Medulla oblongata (tissue), 1 donor: Measurements from ENCODE around the gene NTM.
A peak's percentile ranks its signal among the peaks of the same experiment; 100 is the strongest.

Experiments used
- DNase-seq: peaks from one replicate; pipeline ENCODE4 v3.0.0-alpha.2; 2015; ENCODE audit errors: extremely low spot score

NTM gene

GRCh38 chr11:132111316-132111715 is 740.9 kb downstream of the NTM start:
- DNase-seq: no peak

GRCh38 chr11:132111838-132112237 is 741.4 kb downstream of the NTM start:
- DNase-seq: no peak

DNA sequence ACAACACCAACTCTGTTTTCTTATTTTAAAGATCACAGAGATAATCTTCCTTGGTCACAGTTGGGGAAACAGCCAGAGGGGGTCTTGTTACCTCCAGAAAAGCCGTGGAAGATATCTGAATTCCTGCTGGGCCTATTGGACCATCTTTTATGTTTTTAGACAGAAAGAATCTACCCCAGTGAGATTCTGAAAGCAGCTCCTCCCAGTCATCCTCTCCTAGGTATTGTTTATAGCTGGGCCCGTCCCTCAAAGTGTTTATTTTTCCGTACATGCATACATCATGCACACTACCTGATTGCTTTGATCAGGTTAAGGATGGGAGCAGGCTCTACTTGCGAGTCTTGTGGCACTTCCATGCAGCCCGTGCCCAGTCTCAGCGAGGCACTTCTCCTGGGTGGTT is 742.4 kb downstream of the NTM start:
- no peak for DNase-seq

GRCh38 chr11:132114185-132114584 is 743.8 kb downstream of the NTM start:
- peak; percentile 82 for DNase-seq

GRCh38 chr11:132114743-132115142 is 744.3 kb downstream of the NTM start:
- DNase-seq: no peak

DNA sequence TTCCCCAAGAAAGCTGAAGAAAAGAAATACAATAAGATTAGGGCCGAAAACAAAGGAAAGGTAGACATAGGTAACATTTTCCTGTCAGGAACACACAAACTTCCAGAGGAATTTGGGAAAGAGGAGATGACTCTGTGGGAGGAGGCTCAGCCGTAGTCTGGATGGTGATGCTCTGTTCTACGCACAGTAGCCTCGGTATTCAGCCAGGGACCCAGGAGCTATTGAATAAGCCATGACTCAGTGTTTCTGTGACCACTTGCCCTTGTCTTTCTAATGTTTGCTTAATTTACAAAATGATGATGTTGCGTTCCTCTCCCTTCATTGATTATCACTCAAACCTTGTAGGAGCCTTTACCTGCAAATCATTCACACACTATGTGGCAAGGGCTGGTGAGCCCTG is 745.0 kb downstream of the NTM start:
- DNase-seq: no peak

- DNase-seq: no peak
These were observed 746.1 kb downstream of the NTM start for GRCh38 chr11:132116516-132116915.

DNA sequence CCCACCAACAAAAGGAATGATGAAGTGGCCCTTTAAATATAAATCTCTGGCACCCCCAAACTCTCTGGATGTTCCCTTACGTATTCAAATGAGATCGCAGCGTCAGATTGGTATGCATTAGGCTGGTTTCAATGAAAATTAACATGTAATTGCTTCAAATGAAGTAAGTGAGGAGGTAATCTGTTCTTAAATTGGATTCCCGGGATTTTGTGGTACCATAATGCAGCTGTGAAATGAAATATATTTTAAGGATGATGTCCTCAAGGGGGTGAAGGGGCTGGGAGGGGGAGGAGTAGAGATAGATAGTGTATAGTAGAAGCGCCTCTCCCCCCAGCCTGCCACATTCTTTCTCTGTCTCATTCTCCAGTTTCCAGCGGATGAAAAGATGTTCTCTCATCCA is 748.2 kb downstream of the NTM start:
- DNase-seq: no peak

- DNase-seq: no peak
These were observed 749.2 kb downstream of the NTM start for GRCh38 chr11:132119573-132119972.

GRCh38 chr11:132122735-132123134 is 752.3 kb downstream of the NTM start:
- DNase-seq: no peak

DNA sequence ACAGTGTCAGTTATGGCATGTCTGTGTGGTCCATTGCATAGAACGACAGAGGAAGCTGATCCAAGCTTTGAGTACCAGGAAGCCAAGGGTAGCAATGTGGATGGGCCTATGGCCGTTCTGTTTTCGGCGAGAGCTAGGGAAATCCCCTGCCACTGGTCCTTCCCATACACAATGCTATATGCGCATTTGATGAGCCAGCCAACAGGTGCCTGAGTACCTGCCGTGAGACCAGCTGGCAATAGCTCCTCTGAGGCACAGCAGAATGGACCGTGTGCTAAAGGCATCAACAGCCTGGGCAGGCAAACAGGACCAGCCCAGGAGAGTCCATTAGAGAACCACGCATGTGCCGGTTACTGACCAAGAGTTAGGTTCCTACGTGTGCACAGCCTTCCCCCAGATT is 753.0 kb downstream of the NTM start:
- DNase-seq: no peak

DNA sequence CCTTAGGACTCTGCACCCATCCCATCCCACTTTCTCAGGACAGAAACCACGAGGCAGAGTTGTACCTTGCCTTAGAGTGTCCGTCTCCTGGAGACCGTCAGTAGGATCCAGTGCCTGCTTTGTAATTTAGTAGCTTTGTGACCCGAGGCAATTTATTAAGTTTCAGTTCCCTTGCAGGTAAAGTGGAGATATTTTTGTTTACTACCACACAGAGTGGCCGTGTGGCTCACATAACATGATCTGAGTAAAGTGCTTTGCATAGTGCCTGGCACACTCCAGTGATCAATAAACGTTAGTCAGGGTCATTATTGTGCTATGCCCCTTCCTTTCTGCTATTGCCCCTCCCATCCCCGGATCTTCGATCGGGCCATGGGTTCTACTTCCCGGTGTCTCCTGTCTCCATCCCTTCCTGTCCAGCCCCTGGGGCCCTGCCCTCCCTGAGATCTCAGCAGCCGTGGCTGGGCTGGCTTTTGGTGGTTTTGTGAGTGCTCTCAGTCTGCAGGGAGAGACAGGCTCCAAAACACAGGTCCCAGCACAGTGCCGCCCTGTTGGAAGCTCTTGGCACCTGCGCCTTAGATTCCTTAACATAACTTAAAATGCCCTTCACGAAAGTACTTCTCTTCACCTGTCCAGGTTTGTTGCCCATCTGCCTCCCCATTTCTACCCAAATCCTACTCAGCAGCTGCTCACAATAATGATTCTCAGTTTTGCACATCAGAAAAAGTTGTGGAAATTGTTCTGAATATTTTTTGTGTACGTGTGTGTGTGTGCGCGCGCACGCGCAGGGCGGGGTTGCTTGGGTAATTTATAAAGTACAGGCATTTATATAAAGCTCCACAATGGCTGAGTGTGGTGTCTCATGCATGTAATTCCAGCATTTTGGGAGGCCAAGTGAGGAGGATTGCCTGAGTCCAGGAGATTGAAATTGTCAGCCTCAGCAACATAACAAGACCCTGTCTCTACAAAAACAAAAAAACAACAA is 753.7 kb downstream of the NTM start:
- DNase-seq: no peak

DNA sequence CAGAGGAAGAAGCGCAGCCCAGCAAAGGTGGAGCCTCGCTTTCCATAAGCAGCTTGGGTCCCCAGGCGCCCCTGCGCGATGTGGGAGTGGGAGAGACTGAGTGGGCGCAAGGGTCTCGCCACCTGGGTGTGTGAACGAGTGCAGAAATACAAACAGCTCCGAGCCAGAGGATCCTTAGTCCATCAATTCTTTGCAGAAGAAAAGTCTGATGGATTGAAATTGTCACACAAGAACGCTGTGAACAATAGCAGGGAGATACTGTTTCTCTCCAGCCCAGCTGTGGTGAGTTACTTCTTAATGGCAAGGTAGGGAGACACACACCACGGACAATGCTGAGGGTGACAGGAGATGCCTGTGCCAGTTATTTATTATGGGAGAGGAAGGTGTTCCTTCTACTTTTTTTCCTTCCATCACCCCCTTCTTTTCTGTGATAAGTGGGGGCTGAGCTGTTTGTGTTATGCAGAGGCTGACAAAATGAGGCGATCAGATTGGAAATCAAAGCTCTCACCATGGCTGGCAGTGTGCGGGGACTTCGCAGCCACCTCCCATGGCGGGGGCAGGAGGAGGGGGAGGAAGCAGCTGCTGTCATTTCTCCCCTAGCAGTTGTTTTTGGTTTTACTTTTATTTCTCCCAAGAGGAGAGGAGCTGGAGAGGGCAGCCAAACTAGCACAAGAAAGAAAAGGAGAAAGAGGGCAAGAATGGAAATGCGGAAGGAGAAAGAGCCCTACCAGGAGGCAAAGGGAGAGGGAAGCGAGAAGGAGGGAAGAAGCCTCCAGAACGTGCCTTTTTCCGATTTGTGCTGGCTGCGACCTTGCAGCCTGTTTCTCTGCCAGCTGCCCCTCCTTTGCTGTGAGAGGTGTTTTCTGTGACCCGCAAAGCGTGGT is 755.8 kb downstream of the NTM start:
- peak; percentile 56 for DNase-seq

GRCh38 chr11:132126973-132127899 is 756.8 kb downstream of the NTM start:
- DNase-seq: peak; percentile 90

- DNase-seq: no peak
These were observed 757.5 kb downstream of the NTM start for GRCh38 chr11:132127900-132128288.

- no peak for DNase-seq
These were observed 760.6 kb downstream of the NTM start for GRCh38 chr11:132131047-132131446.

DNA sequence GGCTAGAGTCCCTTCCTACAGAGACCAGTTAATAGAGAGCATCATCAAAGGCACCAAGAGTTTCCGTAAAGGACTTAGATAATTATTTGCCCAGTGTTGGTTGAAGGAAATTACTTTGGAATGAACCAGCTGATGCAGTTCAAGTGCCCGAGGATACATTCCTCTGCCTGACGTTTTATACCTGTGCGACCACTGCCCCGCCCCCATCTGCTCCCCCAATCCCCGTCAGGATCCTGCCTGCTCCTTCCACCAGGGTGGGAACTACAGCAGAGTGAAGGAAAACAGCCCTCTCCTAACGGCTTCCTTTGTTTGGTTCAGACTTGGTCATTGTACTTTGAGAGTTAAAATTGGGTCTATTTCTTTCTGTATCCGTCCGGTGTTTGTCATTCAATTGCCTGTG is 761.5 kb downstream of the NTM start:
- DNase-seq: no peak

- DNase-seq: no peak
These were observed 763.9 kb downstream of the NTM start for GRCh38 chr11:132134322-132134721.

DNA sequence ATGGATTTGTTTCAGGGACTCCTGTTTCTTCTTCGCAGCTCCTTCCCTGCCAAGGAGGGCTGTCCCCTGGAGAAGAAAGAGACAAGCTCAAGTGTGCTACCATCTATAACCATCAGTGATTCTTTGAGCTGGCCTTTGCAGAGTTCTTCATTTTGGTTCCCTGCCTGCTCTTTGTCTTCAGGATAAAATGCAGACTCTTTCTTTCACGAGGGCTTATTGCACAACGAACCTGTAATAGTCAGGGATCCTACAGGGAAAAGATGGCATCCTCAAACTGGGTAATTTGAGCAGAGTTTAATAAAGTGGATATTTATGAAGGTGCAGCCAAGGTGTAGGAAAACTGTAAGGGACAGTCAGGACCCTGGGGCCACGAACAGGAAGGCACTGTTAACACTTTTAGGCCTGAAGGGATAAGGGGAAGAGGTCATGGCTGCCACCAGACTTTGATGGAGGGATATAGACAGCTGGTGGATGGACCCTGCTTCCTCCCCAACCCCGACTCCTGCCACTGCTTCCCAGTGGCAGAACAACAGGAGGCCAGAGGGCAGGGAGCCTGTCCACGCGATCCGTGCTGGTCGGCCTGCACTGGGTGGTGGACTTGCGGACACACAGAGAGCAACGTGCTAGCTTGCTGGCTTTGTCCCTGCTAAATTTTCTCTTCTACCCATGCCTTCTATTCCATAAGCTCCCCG is 767.0 kb downstream of the NTM start:
- DNase-seq: no peak

- peak; percentile 46 for DNase-seq
These were observed 767.5 kb downstream of the NTM start for GRCh38 chr11:132137981-132138313.

DNA sequence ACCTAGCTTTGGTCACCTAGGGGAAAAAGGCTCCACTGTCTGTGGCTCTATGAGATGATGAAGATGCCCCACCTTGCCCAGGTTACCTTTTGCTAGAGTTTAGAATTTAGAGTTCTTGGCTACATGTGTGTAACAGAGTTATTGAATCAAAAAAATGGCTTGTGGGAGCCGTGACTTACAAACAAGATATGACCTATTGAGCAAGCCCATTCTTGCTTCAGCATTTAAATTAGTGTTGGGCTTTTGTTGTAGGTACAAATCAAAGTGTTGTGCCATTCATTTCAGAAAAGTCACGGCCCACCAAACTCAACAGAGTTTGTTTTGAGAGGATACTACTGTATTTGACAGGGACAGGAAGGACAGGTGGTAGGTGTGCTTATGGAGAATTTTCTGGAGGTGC is 768.8 kb downstream of the NTM start:
- no peak for DNase-seq
